Esophagus muscularis mucosa (tissue), 4 donors: ENCODE results near the gene POLDIP2.

Experiments
- EP300 ChIP-seq: sonication (generic); formaldehyde crosslinking; IDR thresholded peaks from one replicate; pipeline ENCODE4 v1.6.1; 2017; ENCODE audit warnings: antibody characterized with exemption
- POLR2A ChIP-seq: fragments of 450-650 bp; IDR thresholded peaks from one replicate; pipeline ENCODE4 v1.6.1; 2017; ENCODE audit warnings: antibody characterized with exemption, moderate library complexity, mild to moderate bottlenecking, low read depth
- POLR2AphosphoS5 ChIP-seq, 2 donors: sonication (generic); formaldehyde crosslinking; IDR thresholded peaks; one replicate each; pipeline ENCODE4 v1.6.1; 2017; ENCODE audit warnings: antibody characterized with exemption in 2 of 2
- TF ChIP-seq, protein P1 (sequence below), 3 experiments: fragments of 200-600 bp in 2 of 3; fragments of 450-650 bp in 1 of 3; sonication (generic) in 2 of 3; IDR thresholded peaks; one replicate each; pipeline ENCODE4 v1.5.1; 2017 to 2019; ENCODE audit warnings: antibody characterized with exemption in 3 of 3, mild to moderate bottlenecking in 2 of 3, moderate library complexity in 1 of 3

DNA sequence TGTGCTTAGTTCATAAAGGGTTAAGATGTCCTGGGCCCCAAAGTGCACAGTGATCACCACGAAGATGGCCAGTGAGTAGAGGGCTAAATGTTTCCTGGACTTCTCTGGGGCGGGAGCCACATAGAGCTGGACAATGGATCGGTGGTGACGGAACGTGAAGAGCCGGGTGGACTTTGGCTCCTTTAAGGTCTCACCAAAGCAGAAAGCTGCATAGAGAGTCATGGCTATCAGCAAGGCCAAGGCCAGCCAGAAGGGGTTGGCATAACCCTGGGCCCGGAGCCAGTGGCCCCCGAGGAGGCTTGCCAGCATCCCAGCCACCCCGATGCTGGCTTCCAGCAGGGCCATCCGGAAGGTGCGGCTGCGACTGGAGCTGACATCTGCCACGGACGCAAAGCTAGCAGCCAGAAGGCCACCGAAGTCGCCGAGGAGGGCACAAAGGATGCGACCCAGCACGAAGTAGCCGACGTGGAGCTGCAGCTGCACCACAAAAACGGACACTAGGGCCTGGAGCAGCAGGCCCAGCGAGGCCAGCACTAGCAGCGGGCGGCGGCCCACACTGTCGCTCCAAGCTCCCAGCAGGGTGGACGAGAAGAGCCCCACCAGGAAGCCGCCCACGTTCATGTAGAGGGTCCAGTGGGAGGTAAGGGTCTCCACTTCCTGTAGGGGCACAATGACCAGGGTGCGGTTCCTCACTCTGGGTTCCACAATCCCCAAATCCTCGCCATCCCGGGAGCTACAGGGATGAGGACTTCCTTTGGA is 47.7 kb upstream of the POLDIP2 start:
- TF ChIP-seq, protein P1, sequence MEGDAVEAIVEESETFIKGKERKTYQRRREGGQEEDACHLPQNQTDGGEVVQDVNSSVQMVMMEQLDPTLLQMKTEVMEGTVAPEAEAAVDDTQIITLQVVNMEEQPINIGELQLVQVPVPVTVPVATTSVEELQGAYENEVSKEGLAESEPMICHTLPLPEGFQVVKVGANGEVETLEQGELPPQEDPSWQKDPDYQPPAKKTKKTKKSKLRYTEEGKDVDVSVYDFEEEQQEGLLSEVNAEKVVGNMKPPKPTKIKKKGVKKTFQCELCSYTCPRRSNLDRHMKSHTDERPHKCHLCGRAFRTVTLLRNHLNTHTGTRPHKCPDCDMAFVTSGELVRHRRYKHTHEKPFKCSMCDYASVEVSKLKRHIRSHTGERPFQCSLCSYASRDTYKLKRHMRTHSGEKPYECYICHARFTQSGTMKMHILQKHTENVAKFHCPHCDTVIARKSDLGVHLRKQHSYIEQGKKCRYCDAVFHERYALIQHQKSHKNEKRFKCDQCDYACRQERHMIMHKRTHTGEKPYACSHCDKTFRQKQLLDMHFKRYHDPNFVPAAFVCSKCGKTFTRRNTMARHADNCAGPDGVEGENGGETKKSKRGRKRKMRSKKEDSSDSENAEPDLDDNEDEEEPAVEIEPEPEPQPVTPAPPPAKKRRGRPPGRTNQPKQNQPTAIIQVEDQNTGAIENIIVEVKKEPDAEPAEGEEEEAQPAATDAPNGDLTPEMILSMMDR (IDR thresholded peaks at IDR 0.05), result no peak
- TF ChIP-seq POLR2A, result no peak
- no peak for TF ChIP-seq EP300
- TF ChIP-seq POLR2AphosphoS5 (IDR thresholded peaks at IDR 0.05), result peak in 1 of 2 donors; percentile 20
